EH (cell line): ENCODE results near the gene TUB.

Experiments
- DNase-seq: peaks from one replicate; pipeline ENCODE4 v3.0.0-alpha.2; 2015; ENCODE audit warnings: low read depth

TUB gene

DNA sequence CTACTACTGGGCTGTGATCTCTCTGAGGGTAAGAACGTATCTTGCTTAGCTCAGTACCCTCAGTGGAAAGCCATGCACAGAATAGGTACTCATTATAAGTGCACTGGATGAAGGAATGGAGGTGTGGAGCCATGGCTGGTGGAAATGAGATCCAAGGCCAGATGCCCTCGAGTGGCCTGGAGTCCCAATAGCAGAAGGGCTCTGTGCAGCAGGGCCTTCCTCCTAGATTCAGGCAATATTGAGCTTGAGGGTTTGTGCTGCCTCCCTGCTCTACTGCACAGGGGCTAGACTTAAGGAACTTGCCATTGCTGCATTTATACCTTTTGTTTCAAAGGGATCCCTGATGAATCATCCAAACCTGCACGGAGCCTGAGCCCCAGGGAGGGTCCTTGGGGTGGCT is 33.6 kb upstream of the TUB start:
- DNase-seq, result no peak

DNA sequence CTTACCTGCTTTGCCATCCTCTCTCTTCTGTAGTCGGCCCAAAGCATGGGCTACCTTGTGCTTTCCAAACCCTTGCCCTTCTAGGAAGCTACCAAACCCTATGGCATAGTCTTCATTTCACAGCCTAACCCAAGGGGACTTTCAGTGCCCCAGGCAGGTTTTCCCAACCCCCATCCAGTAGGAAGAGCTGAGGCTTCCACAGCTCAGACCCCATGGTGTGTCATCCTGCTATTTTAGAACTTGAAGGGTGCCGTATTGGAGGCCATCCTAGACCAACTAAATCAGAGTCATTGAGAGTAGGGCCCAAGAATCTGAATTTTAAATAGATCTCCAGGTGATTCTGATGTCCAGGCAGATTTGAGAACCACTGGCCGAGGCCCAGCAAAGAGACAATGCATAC is 31.9 kb upstream of the TUB start:
- no peak for DNase-seq

DNA sequence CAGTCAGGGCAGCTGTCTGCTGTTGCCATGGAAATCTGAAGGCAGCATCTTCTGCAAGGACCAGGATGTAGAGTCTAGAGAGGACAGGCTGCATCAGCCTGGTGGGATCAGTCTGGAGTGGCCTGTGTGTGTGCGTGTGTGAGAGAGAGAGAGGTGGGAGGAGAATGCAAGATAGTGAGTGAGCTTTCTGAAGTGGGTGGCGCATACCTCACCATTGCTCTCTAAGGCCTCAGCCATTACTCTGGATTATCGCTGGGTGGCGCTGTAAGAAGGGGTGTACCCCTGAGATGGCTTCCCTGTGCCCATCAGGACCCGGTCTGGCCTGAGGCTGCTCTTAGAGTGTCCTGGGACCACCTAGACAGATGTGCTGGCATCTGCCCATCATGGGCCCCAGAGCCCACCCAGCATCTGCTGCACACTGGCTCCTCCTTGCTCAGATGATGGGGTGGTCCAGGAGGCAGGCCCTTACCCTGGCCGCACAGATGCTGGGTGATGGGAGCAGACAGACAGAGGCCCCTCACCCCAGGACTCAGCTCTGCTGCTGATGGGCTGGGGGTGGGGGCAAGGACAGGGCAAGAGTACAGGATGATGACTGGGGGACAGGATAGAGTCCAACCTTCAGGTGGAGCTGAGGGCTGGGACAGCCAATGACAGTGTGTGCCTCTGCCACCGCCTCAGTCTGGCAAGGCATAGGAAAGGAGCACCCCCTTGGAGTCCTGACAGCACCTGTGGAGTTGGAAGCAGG is 25.7 kb upstream of the TUB start:
- DNase-seq, result no peak

DNA sequence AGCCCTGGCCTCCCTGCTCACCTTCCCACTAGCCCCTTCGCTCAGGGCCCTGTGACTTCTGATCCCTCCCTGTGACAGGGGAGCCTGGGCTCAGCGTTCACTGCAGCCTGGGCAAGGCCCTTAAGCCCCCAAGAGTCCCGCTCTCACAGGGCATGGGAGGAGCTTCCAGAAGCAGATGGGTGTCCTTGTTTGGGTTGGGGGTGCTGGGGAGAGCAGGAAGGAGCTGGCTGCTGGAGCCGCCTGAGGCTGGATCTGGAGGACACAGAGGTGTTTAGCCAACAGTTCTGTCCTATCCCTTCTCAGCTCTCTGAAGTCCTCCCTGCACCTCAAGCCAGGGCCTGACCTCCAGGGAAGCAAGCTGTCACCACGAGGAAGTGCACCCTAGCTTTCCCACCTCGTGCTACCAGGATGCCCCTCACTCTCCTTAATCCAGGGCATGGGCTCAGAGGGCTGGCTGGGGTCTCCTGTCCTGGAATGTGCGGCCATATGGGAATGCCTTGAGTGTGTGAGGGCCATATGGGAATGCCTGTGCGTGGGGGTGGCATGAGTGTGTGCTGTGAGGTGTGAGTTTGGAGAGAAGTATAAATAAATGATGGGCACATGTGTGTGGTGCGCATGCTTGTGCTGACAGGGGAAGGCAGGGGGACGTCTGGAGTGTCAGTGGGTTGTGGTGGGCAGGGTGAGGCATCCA is 25.0 kb upstream of the TUB start:
- DNase-seq, result no peak

DNA sequence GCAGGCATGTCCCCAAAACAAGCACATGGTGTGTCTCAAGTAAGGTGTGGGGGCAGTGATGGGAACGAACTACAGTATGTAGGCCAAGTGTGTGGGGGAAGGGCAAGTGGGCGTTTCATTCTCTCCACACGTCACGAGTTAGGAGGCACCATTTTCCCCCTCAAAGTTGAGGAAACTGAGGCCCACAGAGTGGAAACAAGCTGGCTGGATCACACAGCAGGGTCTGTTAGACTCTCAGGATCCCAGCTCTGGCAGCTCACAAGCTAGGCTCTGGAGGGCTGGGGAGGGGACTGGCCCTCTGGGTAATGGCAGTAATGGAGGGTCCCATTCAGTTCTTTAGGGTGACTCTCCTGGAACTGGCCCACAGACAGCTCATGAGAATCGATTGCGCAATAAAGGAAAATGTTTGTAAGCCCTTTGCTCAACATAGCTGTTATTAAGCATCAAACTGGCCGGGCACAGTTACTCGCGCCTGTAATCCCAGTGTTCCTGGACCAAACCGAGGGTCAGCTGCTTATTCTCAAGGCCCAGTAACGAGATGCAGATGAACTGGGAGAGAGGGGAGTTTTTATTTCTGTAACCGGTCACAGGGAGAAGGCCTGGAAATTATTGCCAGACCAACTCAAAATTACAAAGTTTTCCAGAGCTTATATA is 24.1 kb upstream of the TUB start:
- peak; percentile 63 for DNase-seq

DNA sequence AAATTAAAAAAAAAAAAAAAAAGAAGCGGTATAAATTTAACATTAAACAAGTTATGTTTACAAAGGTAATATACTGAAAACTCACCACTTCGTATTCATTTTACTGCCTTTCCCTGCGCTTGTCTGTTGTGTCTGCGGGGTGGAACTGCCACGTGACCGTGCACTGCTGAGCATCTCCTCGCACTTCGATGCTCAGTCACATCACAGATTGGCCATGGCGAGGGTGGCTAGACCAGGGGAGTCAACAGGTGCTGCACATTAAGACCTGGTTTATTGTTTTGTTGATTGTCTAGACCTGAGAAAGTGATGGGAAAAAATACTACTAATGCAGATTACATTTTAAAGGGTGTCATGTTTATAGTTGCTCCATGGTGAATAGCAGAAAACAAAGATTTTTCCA is 22.8 kb upstream of the TUB start:
- DNase-seq, result no peak

DNA sequence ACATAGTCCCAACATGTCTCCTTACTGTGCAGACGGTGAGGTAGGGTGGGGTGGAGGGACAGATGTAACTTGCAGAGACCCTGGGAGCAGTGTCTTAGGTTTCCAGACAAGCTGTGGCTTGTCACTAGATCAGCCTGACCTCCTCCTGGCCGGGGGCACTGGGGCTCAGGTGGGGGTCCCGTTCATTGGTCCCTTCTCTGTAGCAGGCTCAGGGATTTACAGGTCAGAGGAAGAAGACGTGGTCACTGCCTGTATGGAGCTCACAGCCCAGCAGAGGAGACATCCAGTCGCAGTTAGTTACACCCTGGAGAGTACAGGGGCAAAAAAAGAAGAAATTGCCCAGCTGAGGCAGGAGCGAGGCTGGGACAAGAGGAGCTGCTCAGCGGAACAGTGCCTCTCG is 22.0 kb upstream of the TUB start:
- no peak for DNase-seq

DNA sequence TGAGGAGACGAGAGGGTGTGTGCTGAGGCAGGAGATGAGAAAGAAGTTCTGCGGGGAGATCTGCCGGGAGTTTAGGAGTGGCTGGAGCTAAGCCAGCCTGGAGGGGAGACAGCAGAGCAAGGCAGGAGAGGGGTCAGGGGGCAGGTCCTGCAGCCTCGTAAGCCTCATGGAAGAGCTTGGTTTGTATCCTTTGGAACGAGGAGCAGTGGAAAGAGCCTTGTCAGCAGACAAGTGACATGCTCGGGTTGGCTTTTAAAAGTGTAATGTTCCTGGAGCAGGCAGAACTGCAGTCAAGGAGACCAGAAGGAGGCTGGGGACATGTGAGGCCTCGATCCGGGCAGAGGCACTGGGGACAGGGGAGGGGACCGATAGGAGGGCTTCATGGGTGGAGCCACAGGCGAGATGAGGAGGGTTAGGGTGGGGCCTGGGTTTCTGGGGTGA is 21.4 kb upstream of the TUB start:
- DNase-seq, result no peak

DNA sequence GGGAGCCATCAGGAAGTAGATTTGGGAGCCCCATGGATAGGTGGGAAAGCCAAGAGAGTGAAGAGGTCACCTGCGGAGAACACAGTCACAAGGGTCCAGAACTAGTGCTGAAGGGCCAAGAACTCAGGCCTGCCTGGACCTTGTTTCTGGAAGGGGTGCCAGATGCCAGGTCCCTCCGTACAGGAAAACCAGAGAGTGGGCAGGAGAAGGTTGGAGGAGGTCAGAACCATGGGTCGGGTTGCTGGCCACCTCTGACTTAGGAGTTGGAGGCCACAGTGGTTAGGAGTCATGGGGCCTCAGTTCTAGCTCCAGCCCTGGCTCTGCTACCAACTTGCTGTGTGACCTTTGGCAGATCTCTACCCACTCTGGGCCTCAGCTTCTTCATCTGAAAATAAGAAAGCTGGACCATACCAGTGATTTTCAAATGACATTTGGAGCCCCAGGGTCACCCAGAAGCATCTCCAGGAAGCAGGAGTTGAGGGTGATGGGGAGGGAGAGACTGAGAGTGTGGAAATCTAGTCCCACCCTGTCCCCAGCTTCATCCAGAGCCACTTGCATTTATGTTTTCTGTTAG is 20.8 kb upstream of the TUB start:
- DNase-seq, result no peak

DNA sequence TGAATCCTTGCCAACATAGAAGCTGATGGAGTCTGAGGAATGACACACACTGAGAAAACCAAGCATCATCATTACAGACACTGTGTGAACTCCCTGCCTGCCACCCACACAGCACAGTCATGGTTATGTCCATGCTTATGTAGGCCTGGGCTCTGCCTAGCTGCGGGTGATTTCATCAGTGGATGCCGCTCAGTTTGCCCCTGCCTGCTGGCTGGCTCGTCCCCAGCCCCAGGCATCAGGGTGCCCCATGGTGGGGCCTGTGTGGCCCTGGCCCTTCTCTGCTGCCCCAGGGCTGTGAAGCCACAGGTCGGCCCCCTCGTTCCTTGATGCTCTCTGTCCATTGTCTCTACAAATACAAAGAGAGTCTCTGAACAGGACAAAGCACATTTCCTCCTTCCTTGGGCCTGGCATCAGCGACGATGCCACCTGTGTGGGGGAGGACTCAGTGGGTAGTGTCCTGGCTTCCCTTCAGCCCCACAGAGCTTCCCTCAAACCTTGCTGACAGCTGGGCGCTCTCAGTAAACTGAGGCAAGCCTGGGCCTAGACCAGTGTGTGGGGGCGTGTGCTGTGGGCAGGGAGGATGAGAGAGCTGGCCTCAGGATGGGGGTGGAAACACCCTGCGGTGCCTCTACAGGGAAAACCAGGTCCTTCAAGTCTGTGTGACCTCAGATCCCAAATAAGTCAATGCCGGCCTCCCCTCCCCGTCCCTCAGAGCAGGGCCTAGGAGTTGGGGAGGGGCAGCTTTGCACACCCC is 20.0 kb upstream of the TUB start:
- peak; percentile 54 for DNase-seq

DNA sequence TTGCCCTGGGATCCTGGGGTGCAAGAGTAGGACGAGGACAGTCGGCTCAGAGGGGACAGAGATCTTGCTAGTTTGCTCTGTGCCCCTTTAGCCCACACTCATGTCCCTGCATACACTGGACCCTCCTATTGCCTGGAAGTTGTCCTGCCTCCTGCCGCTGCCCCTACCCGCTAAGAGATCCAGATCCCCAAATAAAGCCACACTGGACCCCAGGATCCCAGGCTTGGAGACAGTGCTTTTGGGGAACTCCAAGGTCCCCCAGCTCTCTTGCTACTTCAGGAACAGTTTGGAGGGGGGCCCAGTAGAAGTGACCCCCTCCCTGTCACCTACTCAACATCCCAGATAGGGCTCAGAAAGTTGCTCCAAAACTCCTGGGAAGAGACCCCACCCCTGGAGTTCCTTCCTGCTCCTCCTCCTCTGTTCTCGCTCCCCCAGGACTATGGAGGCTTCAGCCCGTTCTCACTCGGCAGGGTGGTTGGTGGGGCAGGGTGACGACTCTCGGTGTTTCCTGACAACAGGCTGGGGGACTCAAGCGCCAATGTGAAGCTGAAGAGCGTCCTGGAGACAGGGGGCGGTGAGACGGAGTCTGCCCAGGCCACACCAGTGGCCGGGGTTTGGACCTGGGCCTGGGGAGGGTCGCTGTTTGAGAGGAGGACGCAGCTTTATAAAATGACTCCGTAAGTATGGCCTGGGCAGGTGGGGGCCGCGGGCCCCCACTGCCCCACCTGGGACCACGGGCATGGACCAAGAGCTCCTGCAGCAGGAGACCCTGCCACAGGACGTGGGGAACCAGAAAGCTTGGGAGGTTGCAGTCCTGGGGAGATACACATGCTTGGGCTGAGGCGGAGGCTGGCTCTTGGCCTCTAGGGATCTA is 19.2 kb upstream of the TUB start:
- DNase-seq, result no peak

DNA sequence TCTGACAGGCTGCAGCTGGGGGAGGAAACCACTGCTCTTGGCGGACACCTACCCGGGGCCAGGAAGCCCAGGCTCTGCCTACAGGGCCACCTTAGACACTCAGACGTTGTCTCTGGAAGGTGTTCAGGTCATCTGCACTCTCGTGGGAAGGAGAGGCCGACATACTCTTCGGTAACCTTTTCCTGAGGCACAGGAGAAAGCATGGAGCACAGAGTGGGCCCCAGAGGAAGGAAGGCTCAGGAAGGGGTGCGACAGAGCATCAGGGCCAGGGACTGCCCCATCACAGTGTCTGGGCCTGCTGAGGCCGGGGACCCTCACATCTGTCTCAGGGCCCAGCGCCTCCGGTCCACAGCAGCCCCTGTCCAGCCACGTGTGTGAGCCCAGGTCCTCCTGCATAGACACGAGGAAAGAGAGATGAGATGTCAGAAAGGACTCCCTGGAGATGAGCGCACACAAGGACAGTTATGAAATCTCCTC is 18.2 kb upstream of the TUB start:
- no peak for DNase-seq

DNA sequence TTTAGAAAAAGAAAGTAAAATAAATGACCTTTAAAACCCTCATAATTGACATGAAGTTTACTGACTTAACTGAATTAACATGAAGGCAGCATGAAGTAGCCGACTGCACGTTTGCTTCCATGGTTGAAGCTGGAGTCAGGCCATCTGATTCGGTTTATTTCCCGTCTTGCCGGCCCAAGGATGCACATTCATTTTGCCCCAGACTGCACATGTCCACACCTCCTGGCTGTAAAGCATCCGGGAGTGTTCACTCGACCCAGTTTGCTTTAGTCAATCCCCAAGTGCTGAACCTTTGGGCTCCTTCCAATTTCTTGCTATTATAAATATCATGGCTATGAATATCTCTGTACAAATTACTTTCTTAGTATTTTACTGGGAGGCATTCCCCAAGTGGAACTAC is 17.7 kb upstream of the TUB start:
- DNase-seq, result peak; percentile 25

DNA sequence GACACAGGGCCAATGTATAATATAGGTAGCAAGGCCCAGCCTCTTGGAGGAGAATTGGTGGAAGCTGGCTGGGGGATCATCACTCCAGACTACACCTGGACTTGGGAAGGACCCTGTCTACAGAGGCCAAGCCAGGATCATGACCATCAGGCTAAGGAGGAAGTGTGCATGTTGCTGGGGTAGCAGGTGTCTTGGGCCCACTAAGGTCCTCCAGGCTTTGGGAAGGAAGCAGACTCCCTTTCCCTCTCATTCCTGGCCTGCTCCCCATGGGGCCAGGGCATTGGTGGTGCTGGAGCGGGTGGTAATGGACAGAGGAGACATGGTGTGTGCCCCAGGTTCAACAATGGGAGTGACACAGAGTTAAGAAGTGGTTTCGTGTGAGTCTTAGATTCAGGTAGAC is 16.0 kb upstream of the TUB start:
- no peak for DNase-seq

DNA sequence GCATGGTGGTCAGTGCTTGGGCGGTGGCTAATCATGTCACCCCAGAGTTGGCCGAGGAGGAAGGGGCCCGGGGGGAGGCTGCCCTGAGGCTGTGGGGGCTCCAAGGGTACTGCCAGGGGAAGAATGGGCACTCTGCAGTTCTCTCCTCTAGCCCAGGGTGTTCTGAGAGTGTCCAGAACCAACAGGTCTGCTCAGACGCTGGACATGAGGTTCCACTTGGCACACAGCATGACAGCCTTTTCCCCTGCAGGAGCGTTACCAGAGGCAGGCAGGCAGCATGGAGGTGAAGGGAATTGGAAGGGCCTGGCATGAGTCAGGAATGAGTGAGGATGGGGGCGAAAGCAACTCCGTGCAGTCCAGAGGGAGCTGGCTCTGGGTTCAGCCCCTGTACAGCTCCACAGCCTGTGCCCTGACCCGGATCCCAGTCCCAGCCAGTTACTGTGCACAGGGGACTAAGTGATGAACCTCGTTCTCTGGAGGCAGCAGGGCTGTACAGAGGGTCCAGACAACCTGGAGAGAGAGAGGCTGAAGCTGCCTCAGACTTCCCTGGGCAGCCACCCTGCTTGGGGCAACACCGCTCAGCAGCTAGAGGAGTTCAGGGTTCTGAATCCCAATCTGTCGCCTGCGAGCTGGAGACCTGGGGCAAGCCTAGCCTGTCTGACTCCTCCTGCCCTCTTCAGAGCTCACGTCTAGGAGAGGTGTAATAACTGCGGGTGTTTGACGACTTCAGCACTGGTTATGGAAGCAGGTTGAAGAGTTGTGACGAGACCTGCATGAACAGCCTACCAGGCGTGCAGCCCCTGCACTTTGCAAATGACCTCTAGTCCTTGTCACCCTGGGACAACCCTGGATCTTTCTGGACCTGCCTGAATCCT is 14.7 kb upstream of the TUB start:
- DNase-seq, result no peak

DNA sequence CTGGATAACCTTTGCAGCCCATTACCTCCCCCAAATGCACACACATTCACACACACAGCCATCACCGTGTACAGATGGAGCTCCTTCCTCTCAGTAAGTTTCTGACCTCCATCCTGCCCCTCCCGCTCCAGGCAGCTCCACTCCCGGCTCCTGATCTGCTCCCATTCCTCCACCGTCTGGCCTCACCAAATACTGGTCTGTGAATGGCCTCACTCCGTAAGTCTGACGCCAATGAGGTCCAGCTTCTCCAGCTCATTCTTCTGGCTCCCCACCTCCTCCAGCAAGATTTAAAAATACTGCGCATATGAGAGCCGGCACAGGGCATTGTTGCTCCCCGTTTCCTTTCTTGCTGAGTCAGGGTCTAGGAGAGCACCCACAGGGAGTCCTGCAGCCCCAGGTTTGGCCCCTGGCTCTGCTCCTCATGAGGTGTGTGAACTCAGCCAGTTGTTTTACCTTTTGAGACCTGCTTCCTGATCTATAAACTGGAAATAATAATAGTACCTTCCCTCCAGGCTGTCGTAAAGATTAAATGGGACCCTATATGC is 14.0 kb upstream of the TUB start:
- no peak for DNase-seq

DNA sequence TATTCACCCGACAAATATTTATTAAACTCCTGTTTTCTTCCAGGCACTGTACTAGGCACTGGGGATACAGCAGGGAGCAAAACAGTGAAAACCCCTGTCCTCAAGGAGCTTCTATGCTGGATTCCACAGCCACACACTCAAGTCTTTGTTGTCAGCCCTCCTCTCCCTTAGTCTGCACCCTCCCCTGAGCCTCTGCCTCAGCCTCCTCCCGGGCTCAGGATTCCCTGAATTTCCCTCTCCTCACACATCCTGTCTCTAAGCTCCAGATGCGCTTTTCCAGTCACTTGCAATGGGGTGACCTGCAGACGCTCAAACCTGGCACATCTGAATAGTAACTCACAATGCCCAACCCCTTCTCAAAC is 13.5 kb upstream of the TUB start:
- no peak for DNase-seq

DNA sequence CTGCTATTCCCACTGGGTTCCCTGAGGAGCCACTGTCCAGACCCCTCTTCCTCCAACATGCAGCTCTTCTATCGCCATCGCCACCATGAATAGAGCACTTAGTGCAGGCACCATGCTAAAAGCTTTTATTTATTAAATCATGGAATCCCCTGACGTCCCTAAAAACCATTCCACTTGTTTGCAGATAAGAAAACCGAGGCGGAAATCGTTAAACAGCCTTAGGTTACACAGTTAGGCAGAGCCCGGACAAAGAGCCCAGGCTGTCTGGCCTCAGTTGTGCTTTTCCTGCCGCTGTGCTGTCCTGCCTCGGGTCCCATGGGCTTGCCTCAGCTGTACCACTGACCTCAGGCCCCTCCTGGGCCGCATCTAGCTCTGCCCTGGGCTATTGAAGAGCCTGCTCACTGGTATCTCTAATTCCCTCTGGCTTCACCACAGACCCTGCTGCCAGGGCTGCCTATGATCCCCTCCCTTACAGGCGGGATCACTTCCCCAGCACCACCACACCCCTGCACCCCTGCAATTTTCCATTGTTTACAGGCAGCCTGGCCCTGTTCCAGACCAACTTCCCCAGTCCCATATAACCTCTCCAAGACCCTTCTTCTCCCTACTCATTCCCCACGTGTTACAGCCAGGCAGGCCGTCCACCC is 13.0 kb upstream of the TUB start:
- DNase-seq, result no peak

DNA sequence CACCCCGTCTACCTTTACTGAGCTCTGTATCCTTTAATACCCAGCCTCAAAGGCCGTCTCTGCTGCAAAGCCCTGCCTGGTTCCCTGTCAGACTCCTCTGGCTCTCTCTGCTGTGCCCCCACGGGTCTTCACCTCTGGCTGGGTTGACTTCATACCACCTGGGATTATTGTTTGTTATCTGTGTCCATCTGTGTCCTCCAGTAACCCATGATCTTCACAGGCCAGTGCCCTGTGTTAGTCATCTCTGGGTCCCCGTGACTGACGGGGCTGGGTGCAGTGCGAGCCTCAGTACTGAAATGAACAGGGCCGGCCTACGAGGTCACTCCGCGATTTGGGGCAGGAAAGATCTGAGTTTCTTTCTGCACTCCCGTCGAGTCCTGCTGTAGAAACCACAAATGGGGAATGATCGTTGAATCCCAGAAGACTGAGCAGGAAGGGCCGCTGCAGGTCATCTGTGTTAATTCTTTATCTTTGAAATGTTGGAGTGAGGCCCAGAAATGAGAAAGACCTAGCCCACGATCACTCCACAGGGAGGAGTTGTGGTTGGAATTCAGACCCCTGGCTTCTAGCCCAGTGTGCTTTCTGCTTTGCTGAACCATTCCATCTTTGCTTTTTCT is 12.3 kb upstream of the TUB start:
- peak; percentile 88 for DNase-seq
